DND-41 (cell line): Measurements from ENCODE around the gene CEP55.

Source experiments
- ATAC-seq: fragments of 200-7000 bp; cut with Tn5 transposase; 3 replicates; pipeline ENCODE4 v1.9.1; 2021; ENCODE audit warnings: low read depth; ENCODE audit not compliant: insufficient read depth
- DNase-seq: peaks from one replicate; pipeline ENCODE4 v3.0.0-alpha.2; 2020
- H2AFZ ChIP-seq: 2 replicates; pipeline ENCODE4 v1.6.0; 2012; ENCODE audit warnings: low read depth, low read length
- H3K27ac ChIP-seq: 2 replicates; pipeline ENCODE4 v1.5.1; 2012; ENCODE audit warnings: low read length, inconsistent platforms
- H3K27me3 ChIP-seq: fragments of 200-600 bp; sonication (generic); 2 replicates; pipeline ENCODE4 v1.6.0; 2012; ENCODE audit warnings: low read length, mild to moderate bottlenecking, inconsistent platforms; ENCODE audit not compliant: insufficient read depth, poor library complexity
- H3K36me3 ChIP-seq: 2 replicates; pipeline ENCODE4 v1.5.1; 2012; ENCODE audit warnings: low read length, inconsistent platforms; ENCODE audit not compliant: insufficient read depth
- H3K4me1 ChIP-seq: 2 replicates; pipeline ENCODE4 v1.5.1; 2012; ENCODE audit warnings: mild to moderate bottlenecking, low read length; ENCODE audit not compliant: insufficient read depth
- H3K4me2 ChIP-seq: 2 replicates; pipeline ENCODE4 v1.6.0; 2012; ENCODE audit warnings: mild to moderate bottlenecking, moderate library complexity, low read length, inconsistent platforms; ENCODE audit not compliant: insufficient read depth
- H3K4me3 ChIP-seq, 2 experiments: fragments of 200-600 bp in 1 of 2; shearing (Covaris generic) in 1 of 2; 2 replicates each; pipeline ENCODE4 v1.5.1; 2012 to 2016; ENCODE audit warnings: inconsistent platforms in 2 of 2, low read length in 2 of 2, mild to moderate bottlenecking in 2 of 2, low read depth in 1 of 2, moderate library complexity in 1 of 2
- H3K79me2 ChIP-seq: 2 replicates; pipeline ENCODE4 v1.6.0; 2012; ENCODE audit warnings: low read length, inconsistent platforms; ENCODE audit not compliant: insufficient read depth
- H3K9ac ChIP-seq: 2 replicates; pipeline ENCODE4 v1.6.0; 2012; ENCODE audit warnings: low read depth, mild to moderate bottlenecking, inconsistent platforms, low read length, moderate library complexity
- H3K9me3 ChIP-seq: 2 replicates; pipeline ENCODE4 v1.5.1; 2012; ENCODE audit warnings: low read length, moderate library complexity, mild to moderate bottlenecking, inconsistent platforms; ENCODE audit not compliant: insufficient read depth, severe bottlenecking
- H4K20me1 ChIP-seq: 2 replicates; pipeline ENCODE4 v1.6.0; 2012; ENCODE audit warnings: low read length; ENCODE audit not compliant: insufficient read depth
- EZH2 ChIP-seq: IDR thresholded peaks from 3 replicates; pipeline ENCODE4 v1.6.1; 2012; ENCODE audit warnings: borderline replicate concordance, low read depth, mild to moderate bottlenecking, moderate library complexity, low read length, inconsistent platforms; ENCODE audit not compliant: severe bottlenecking
- TF ChIP-seq, protein P1 (sequence below): IDR thresholded peaks from 2 replicates; pipeline ENCODE4 v1.5.1; 2012; ENCODE audit warnings: borderline replicate concordance, low read length, moderate library complexity, mild to moderate bottlenecking; ENCODE audit not compliant: poor library complexity, severe bottlenecking; ENCODE audit errors: extremely low read depth

CEP55 gene

GRCh38 chr10:93462881-93463280, 33.5 kb upstream of the CEP55 start:
- H3K4me1 ChIP-seq = no peaks in the 10 kb centered on the region

GRCh38 chr10:93463723-93464476, 32.5 kb upstream of the CEP55 start:
- Histone ChIP-seq H3K27ac (no peak overlapping the region), H3K9ac (no peak overlapping the region), H2AFZ (no peak overlapping the region), H3K9me3 (no peaks in the 10 kb centered on the region), H4K20me1 (no peaks in the 10 kb centered on the region), H3K4me2 (no peak overlapping the region), H3K36me3 (no peaks in the 10 kb centered on the region), H3K4me1 (no peaks in the 10 kb centered on the region), H3K79me2 (no peaks in the 10 kb centered on the region), H3K4me3 (no peak overlapping the region), H3K27me3 (no peaks in the 10 kb centered on the region)
- TF ChIP-seq EZH2 = no peak
- TF ChIP-seq, protein P1, sequence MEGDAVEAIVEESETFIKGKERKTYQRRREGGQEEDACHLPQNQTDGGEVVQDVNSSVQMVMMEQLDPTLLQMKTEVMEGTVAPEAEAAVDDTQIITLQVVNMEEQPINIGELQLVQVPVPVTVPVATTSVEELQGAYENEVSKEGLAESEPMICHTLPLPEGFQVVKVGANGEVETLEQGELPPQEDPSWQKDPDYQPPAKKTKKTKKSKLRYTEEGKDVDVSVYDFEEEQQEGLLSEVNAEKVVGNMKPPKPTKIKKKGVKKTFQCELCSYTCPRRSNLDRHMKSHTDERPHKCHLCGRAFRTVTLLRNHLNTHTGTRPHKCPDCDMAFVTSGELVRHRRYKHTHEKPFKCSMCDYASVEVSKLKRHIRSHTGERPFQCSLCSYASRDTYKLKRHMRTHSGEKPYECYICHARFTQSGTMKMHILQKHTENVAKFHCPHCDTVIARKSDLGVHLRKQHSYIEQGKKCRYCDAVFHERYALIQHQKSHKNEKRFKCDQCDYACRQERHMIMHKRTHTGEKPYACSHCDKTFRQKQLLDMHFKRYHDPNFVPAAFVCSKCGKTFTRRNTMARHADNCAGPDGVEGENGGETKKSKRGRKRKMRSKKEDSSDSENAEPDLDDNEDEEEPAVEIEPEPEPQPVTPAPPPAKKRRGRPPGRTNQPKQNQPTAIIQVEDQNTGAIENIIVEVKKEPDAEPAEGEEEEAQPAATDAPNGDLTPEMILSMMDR = no peak
- no peak for ATAC-seq
- DNase-seq = no peak

More at GRCh38 chr10:93462881-93463280, 33.5 kb upstream of the CEP55 start:
- Histone ChIP-seq H3K9me3 (no peaks in the 10 kb centered on the region), H3K4me3 (no peak overlapping the region), H3K79me2 (no peaks in the 10 kb centered on the region), H4K20me1 (no peaks in the 10 kb centered on the region), H3K4me2 (no peak overlapping the region), H2AFZ (no peak overlapping the region), H3K9ac (no peak overlapping the region), H3K27ac (no peak overlapping the region), H3K27me3 (no peaks in the 10 kb centered on the region), H3K36me3 (no peaks in the 10 kb centered on the region)
- TF ChIP-seq EZH2 = no peak
- TF ChIP-seq, protein P1 = no peak
- ATAC-seq = no peak
- no peak for DNase-seq

GRCh38 chr10:93464776-93465388, 31.5 kb upstream of the CEP55 start:
- no peak overlapping the region for H2AFZ ChIP-seq
- no peak overlapping the region for H3K4me2 ChIP-seq
- ATAC-seq = no peak
- H3K4me3 ChIP-seq = no peak overlapping the region
- H3K79me2 ChIP-seq = no peaks in the 10 kb centered on the region
- no peaks in the 10 kb centered on the region for H3K36me3 ChIP-seq
- no peaks in the 10 kb centered on the region for H3K9me3 ChIP-seq
- H3K4me1 ChIP-seq = no peaks in the 10 kb centered on the region
- H4K20me1 ChIP-seq = no peaks in the 10 kb centered on the region
- no peaks in the 10 kb centered on the region for H3K27me3 ChIP-seq
- TF ChIP-seq, protein P1 = no peak
- no peak for TF ChIP-seq EZH2
- no peak for DNase-seq
- no peak overlapping the region for H3K27ac ChIP-seq
- H3K9ac ChIP-seq = no peak overlapping the region
